Measurements from ENCODE around the gene KLF13.

KLF13 gene

DNA sequence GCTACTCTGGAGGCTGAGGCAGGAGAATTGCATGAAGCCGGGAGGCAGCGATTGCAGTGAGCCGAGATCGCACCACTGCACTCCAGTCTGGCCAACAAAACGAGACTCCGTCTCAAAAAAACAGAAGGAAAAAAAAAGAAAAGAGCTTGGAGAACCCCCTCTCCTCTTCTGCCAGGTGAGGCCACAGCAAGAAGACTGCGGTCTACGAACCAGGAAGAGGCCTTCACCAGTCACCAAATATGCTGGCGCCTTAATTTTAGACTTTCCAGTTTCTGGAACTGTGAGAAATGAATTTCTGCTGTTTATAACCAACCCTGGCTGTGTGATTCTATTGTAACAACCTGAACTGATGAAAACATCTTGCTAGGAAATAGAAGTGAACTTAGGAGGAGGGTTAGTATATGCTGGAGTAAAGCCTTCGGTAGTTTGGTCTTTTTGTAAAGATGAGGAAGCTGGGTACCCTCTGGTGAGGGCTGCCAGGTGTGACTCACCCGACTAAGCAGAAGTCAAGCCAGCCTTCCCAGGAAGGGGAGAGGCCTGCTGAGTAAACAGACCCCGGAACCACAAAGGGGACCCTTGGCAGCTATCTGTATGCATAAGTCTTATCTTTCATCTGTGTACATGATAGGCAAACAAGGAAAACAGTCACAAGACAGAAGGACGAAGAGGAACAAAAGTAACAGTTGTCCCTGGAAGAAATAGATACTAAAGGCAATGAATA is 78.7 kb downstream of the KLF13 start:
- no peak for DNase-seq

DNA sequence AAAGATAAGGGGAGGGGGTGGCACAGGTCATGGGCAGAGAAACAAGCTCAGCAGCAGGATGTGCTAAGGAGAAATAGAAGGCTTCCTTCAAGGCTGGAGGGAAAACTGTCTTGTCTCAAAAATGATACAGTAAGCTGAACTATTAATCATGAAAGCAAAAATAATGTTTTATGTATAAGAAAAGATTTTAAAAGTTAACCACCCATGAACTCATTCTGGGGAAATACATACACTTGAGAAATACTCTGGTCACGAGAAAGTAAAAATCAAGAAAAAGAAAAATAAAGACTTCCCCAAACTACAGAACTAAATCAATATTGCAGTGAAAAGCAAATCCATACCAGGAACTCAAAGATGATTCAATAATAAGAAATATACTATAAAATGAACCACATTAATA is 80.7 kb downstream of the KLF13 start:
- DNase-seq: no peak

DNA sequence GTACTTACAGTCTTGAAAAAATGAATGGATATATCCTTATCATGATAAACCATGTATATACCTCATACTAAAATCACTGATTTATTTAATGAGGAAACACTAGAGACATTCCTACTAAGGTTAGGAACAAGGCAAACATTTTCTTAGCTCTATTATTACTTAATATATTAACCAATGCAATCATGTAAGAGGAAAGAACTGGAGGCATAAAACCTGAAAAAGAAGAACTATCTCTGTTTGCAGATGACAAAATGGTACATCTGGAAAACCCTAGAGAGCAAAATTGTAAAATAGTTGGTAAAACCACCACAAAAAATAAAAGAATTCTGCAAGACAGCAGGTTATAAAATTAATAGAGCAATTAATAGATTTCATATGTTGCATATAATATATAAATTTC is 81.2 kb downstream of the KLF13 start:
- no peak for DNase-seq

DNA sequence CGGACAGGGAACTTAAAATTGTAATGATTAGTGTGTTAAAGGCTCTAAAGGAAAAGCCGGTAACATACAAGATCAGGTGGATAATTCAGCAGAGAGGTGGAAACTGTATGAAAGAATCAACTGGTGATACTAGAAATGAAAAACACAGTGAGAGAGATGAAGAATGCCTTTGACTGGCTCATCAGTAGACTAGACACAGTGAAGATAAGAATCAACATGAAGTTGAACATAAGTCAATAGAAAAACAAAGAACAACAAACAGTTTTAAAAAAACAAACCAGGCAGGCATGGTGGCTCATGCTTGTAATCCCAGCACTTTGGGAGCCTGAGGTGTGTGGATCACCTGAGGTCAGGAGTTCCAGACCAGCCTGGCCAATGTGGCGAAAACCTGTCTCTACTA is 82.1 kb downstream of the KLF13 start:
- DNase-seq: no peak

DNA sequence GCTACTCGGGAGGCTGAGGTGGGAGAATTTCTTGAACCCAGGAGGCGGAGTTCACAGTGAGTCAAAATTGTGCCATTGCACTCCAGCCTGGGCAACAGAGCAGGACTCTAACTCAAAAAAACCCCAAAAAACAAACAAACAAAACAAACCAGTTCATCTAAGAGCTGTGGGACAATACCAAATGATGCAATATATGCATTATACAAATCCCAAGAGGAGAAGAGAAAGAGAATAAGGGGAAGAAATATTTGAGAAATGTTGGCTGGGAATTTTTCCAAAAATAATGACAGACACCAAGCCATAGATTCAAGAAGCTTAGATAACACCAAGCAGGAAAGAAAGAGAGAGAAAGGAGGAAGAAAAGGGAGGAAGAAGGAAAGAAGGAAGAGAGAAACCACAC is 82.5 kb downstream of the KLF13 start:
- DNase-seq: no peak

DNA sequence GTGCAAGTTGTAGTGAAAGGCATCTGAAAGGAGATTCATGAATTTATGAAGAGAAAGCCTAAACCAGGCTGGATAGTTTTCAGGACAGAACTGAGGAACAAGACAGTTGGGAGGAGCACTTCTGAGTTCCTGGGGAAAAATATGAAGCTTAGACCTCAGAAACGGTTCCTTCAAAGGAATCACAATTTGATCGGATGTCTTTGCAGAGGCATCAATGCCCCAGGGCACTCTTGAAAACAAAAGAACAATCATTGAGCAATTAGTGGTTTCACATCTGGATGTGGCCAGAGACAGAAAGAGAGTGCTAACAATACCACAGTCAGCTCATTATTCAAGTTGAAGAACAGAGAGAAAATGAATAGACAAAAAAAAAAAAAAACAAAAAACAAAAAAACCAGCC is 86.2 kb downstream of the KLF13 start:
- DNase-seq: no peak

DNA sequence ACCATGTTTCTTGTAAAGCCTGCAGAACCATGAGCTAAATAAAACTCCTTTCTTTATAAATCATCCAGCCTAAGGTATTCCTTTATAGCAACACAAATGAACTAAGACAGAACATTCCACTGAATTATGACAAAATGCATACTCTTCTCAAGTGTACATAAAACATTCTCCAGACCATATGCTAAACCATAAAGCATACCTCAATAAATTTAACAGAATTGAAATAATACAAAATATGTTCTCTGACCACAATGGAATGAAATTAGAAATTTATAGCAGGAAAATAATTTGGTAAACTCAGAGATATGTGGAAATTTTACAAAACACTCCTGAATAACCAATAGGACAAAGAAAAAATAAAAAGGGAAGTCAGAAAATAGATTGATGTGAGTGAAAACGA is 88.6 kb downstream of the KLF13 start:
- DNase-seq: no peak

DNA sequence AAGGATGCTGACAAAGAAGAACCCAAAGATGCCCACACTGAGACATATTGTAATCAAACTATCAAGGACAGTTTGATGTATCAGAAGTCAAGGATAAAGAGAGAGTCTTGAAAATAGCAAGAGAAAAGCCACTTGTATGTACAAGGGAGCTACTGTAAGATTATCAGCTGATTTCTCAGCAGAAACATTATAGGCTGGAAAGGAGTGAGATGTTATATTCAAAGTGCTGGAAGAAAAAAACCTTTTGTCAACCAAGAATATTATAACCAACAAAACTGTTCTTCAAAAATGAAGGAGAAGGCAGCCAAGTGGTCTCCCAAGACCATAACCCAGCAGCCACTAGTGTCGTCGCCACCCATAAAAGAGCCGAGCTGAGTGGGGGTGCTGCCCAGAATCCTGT is 93.2 kb downstream of the KLF13 start:
- no peak for DNase-seq

DNA sequence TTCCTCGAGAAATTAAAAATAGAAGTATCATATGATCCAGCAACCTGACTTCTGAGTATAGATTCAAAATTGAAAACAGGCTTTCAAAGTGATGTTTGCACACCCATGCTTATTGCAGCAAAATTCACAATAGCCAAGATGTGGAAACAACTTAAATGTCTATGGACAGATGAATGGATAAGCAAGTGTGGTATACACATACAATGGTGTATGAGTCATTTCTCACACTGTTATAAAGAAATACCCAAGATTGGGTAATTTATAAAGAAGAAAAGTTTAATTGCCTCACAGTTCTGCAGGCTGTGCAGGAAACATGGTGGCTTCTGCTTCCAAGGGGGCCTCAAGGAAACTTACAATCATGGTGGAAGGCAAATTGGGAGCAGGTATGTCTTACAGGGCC is 100.8 kb downstream of the KLF13 start:
- DNase-seq: no peak

Data from DMS79 (cell line).